ENCODE measurements around the gene BST2. TPM values are rescaled to one million over a fixed set of nuclear protein-coding genes. Genes with fewer than 3 reads are reported as not detected.
A peak's percentile ranks its signal among the peaks of the same experiment; 100 is the strongest.

BST2 gene
- total and polyA plus RNA-seq, 2 of the 4 experiments (the other 2 are of a cell fraction), result 0.18 to 0.92 TPM

DNA sequence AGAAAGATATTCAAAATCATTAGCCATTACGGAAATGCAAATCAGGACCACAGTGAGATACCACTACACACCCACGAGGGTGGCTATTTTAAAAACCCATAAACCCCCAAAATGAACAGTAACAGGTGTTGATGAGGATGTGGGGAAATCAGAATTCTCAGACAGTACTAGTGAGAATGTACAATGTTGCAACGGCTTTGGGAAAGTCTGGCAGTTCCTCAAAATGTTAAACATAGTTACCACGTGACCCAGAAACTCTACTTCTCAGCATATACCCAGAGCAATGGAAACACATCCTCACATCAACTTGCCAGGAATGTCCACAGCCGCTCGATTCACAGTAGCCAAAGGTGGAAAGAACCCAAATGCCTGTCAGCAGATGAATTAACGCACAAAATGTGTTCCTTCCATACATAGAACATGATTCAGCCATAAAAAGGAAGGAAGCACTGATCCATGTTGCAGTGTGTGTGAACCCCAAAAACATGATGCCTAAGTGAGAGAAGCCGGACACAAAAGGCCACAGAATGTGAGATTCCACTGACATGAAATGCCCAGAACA, 35.3 kb downstream of the BST2 start:
- Histone ChIP-seq H3K79me1 (ENCODE audit: low read depth in 1 of 2, low read length in 2 of 2) (no peaks in the 10 kb centered on the region), H2BK20ac (ENCODE audit: low read depth, low read length) (no peak overlapping the region), H4K20me1 (ENCODE audit: insufficient read depth, low read length) (no peaks in the 10 kb centered on the region), H3K9ac (ENCODE audit: low read depth, low read length) (no peak overlapping the region), H2BK5ac (ENCODE audit: low read depth, low read length, poor library complexity, severe bottlenecking) (no peak overlapping the region), H3K56ac (ENCODE audit: extremely low read depth, insufficient read depth, low read length) (no peak overlapping the region), H2BK15ac (ENCODE audit: low read depth, low read length) (no peak overlapping the region), H3K36me3 (ENCODE audit: control insufficient read depth, insufficient read depth, low read length) (no peaks in the 10 kb centered on the region), H3K23ac (ENCODE audit: low read depth, low read length) (no peak overlapping the region), H4K5ac (ENCODE audit: low read depth, low read length) (no peak overlapping the region), H4K91ac (ENCODE audit: insufficient read depth, low read depth, low read length) (no peak overlapping the region), H3K4ac (ENCODE audit: low read depth, low read length) (no peak overlapping the region), H3K27ac (ENCODE audit: insufficient read depth, low read length) (no peak overlapping the region), H2AK5ac (ENCODE audit: low read depth, low read length) (no peak overlapping the region), H4K8ac (ENCODE audit: low read depth in 2 of 2, low read length in 2 of 2) (no peak overlapping the region), H3K4me2 (ENCODE audit: low read depth, low read length) (no peak overlapping the region), H3K18ac (ENCODE audit: low read depth, low read length) (no peak overlapping the region), H3K9me3 (ENCODE audit: control insufficient read depth, insufficient read depth, low read length) (no peaks in the 10 kb centered on the region), H2AFZ (replicated peaks; ENCODE audit: low read length, poor library complexity) (no peak overlapping the region), H3K4me1 (ENCODE audit: control insufficient read depth, insufficient read depth, low read length) (peaks cover 3% of the 10 kb centered on the region; the same call in 1 of the 2 replicates), H2BK120ac (ENCODE audit: low read depth, low read length) (no peak overlapping the region), H2AK9ac (replicated peaks; ENCODE audit: low read depth, low read length, poor library complexity) (no peak overlapping the region), H3K14ac (replicated peaks; ENCODE audit: low read depth, low read length) (no peak overlapping the region), H3K27me3 (ENCODE audit: control insufficient read depth, insufficient read depth, low read length) (peaks cover 6% of the 10 kb centered on the region; the same call in 1 of the 2 replicates), H3K9me1 (ENCODE audit: insufficient read depth, low read length) (peaks cover 3% of the 10 kb centered on the region; the same call in 1 of the 2 replicates), H3K4me3 (ENCODE audit: insufficient read depth, low read depth, low read length) (no peak overlapping the region)
- ChIA-PET POLR2A (ENCODE audit: unreplicated experiment) (no interaction called here), CTCF (no interaction called here)
- intact Hi-C loops (cut with micrococcal nuclease) (no loop called here), in situ Hi-C loops (cut with MboI; ENCODE audit: low sequenced_read_pairs) (no loop called here), dilution Hi-C loops (cut with HindIII; ENCODE audit: low sequenced_read_pairs, unreplicated experiment) (no loop called here)
- no peak for TF ChIP-seq BHLHE40 (IDR thresholded peaks at IDR 0.05; ENCODE audit: low read depth, low read length)
- TF ChIP-seq CEBPB (IDR thresholded peaks at IDR 0.05; ENCODE audit: low read depth, low read length), result peak; percentile 65
- TF ChIP-seq, protein P1, sequence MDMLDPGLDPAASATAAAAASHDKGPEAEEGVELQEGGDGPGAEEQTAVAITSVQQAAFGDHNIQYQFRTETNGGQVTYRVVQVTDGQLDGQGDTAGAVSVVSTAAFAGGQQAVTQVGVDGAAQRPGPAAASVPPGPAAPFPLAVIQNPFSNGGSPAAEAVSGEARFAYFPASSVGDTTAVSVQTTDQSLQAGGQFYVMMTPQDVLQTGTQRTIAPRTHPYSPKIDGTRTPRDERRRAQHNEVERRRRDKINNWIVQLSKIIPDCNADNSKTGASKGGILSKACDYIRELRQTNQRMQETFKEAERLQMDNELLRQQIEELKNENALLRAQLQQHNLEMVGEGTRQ (IDR thresholded peaks at IDR 0.05; ENCODE audit: low read depth, low read length), result peak; percentile 83
- 60% methylated on average over 1 of the region's 8 CpGs; no CpG with 5 or more reads in 1 of the 2 experiments for WGBS, 2 experiments (ENCODE audit: extremely low coverage in 2 of 2, insufficient read length in 1 of 2)
- peak; percentile 58 for DNase-seq
- BruUV-seq (replicated peaks), result no TSS peak
- ATAC-seq (ENCODE audit: low read depth), result peak; percentile 70

Measured in IMR-90 (cell line).